ENCODE measurements around the gene ATCAY.

- TF ChIP-seq, protein P1, sequence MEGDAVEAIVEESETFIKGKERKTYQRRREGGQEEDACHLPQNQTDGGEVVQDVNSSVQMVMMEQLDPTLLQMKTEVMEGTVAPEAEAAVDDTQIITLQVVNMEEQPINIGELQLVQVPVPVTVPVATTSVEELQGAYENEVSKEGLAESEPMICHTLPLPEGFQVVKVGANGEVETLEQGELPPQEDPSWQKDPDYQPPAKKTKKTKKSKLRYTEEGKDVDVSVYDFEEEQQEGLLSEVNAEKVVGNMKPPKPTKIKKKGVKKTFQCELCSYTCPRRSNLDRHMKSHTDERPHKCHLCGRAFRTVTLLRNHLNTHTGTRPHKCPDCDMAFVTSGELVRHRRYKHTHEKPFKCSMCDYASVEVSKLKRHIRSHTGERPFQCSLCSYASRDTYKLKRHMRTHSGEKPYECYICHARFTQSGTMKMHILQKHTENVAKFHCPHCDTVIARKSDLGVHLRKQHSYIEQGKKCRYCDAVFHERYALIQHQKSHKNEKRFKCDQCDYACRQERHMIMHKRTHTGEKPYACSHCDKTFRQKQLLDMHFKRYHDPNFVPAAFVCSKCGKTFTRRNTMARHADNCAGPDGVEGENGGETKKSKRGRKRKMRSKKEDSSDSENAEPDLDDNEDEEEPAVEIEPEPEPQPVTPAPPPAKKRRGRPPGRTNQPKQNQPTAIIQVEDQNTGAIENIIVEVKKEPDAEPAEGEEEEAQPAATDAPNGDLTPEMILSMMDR (IDR thresholded peaks at IDR 0.05; ENCODE audit: low read depth, low read length), result no peak
- no peak for TF ChIP-seq EZH2phosphoT487 (IDR thresholded peaks at IDR 0.05; ENCODE audit: low read depth)
These were observed 16.8 kb upstream of the ATCAY start for GRCh38 chr19:3863648-3864047.

Data from OCI-LY3 (cell line).